Right forelimb (tissue), 1 donor: ENCODE data around the gene ESX1.
"Not testable (repeated sequence)": the region's sequence is repeated elsewhere in the genome, so short reads cannot be mapped to it uniquely, and the experiment has no call there.

ENCODE experiments used
- DNase-seq: peaks from one replicate; pipeline ENCODE4 v3.0.0-alpha.2; 2018

ESX1 gene

DNA sequence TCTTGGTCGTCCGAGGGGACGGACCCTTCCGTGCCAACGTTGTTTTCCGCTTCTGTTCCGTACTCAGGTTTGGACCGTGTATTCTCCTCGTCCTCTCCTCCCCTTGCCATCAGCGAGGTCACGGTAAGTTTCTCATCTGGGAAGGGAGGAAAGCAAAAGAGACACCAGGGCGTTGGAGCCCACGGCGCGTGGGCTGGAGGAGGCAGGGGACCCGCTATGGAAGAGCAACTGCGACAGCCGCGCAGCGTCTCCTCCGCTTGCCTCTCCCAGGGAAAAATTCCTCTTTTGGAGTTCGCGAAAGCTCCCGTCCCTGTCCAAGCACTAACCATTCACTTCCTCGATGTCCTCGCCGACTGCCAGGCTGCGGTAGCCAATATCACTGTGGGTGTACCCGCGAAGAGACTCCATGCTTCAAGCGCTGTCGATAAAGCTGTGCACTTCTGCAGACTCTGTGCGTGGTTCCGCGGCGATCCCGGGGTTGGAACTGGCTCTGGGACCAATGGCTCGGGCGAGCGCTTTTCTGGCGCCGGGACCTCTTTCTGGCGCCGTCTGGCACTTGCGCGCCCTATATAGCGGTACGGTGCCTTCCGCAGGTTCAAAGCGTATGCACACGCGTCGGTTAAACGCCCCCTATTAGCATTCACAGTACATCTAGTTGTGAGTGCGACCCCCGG lies at the start of gene ESX1:
Gene ESX1, minus strand, starts transcription at position 492 of the 674 bp plus-strand sequence. Its CDS starts 84 bp downstream, at position 408.
- DNase-seq = no peak

DNA sequence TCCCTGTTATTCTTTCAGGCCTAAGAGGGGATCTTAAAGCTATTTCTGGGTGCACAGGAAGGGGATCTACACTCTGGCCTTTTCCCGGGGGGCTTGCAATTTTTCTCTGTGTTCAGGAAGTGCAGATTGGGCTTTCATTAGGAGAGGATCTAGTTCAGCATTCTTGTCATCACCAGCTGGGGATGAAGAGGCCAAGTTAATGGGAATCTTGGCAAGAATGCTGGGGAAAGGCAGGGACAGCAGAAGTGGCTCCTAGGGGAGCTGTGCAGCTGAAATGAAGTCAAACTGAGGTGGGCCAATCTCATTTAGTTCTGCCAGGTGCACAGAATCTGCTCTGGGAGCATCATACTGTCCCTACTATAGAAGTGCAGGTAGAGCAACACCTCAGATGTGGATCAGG lies 40.9 kb upstream of the ESX1 start:
- DNase-seq = no peak

DNA sequence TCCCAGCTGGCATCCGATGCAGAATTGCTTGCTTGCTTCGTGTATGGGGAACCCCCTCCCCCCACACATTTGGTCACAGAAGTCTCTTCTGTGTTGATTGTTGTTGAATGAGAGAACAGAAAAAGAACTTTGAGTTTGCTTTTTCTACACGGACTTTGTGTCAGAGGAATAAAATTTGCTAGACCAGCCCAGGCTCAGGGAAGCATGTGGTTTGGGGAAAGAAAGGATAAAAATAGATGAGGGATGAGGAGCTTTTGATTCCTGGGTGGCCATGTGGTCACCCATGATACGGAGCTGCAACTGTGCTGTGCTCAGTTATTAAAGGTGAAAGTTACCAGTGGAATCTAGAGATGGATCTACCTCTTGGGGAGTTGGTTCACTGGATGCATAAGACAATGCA lies 34.2 kb upstream of the ESX1 start:
- no peak for DNase-seq

DNA sequence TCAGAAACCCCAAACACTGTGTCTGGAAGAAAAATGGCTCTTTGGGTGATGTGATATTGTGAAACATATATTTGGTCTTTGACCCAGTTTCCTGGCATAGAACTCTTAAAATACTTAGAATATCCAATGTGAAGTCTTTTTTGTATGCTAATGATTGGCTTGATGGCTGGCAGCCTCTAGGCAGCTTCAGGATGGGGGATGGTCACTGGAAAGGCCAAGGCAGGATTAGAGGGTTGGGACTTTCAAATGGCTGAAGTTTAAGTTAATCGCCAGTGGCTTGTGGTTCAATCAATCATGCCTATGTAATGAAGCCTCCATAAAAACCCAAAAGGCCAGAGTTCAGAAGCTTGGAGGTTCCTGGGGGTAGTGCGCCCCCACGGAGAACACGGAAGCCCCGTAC lies 33.5 kb upstream of the ESX1 start:
- no peak for DNase-seq

DNA sequence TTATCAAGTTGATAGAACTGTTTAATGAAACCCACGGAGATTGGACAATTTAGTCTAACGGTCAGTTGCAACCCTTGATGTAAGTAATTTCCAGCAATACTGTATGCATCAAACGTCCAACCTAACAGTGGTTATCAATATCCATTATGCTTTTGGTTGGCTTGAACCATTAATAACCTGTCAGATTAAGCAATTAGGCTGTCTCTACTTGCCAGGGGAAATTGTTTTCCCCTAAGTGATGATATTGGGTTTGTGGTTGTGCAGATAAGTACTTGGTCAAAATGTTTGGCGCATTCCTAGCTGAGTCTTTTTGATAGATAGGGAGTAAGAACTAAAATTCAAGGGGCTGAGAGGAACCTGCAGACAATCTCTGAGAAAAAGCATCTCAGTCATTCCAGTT lies 30.5 kb upstream of the ESX1 start:
- DNase-seq = no peak

DNA sequence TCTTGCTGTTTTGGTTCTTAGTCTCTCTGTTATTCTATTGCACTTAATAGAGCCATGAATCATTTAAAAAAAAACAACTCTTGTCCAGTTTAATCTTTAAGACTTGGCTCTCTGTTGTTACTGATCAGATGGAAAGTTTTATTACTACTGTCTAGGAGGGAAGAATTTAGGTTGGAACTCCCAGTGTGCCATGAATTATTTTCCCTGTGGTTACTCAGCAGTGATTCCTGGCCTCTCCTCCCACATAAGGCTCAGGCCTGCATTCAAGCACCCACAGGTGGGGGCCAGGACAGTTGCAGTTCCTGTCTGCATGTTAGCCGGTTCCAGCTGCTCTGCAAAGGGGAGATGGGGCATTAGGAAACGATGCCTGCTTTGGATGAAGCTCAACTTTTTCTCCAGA lies 29.8 kb upstream of the ESX1 start:
- no peak for DNase-seq

DNA sequence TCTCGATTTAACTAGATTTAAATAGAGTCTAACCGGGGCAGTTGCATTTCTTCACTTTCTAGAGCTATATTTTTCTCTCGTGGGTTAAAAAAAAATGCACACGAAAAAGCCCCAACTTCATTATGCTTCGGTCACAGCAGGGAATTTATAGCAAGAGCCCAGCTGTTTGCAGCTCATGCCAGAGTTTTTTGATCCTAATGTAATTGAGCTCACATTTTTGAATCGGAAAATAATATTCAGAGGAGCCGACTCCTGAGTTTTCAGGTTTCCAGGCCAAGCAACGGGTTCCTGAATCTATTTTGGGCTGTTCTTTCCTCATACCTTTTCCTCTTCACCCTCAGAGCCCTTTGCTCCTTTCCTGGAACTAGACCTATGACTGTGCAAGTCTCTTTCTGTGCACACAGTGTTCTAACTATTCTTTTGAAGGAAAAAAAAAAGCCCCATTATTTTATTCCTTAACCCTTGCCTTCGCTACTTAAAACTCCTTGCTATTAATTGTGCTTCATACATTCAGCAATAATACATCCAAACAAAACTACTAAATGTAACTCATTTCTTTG lies 27.5 kb upstream of the ESX1 start:
- DNase-seq = no peak

DNA sequence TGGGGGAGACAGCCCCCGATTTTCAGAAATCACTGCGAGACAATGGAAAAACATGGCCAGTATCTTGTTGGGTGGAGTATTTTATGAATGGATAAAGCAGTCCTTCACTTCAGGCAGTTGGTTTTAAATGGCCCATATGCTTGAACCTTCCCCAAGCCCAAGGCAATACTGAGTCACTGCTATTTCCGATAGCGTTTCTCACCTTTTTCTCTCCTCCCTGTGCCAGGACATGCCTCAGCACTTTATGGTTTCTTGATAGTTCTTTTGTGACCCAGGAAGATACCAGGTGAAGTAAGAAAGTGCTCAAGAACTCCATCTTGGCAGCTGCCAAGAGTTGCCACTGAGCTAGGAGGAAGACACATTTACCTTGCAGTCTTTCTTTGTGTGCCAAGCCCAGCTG lies 26.8 kb upstream of the ESX1 start:
- no peak for DNase-seq

DNA sequence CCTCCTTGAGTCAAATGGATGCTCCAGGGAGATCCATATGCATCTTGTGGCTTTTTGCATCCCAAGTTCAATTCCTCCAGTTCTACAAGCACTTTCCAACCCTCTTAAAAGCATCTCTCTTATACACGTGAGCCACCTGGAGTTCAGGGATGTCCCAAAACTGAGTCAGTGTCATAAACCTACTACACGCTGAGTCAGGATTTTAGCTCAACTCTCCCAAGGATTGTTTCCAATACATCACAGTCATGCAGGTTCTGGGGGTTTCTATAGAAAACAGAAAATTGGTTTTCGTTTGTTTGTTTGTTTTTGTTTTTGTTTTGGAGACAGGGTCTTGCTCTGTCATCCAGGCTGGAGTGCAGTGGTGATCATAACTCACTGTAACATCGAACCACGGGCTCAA lies 25.9 kb upstream of the ESX1 start:
- no peak for DNase-seq

DNA sequence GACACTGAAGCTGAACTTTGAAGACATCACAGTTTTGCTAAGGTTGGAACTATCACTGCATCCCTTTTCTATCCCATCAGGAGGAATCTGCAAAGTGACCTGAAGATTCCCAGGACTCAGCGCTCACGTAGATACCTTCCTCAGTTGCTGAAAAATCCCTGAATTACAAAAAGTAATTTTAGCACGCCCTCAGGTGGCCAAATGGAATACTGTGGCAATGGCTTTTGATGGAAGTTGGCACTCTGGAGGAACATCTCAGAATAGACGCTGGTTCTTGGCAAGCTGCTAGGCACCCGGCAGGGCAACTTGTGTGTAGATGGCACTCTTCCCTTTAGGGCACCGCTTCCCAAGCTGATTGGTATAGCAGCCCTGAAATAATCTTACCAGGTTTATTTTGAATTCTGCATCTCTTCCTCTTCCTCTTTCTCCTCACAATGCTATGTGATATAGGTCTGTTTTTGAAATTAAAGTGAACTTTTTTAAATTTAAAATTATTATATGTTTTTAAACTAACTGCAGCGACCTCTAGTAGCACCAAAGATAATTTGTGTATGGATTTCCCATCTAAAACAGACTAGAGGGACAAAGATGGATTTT lies 16.3 kb upstream of the ESX1 start:
- DNase-seq = peak; percentile 59

DNA sequence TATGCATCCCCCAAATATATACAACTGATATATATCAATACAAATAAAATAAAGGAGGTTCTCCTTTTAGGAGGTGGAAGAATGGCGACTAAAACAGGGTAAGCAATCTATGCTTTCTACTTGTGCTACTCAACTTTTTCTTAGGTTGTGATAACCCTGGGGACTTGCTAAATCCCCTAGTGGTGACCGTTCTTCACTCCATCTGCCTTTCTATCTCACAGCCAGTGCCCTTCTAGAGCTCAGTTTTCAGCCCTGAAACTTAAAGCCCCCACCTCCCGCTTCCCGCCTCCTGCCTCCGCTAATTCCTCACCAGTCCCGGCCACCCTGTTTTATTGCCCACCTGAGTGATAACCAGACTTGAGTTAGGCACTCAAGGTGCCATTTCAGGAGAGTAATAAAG lies 15.5 kb upstream of the ESX1 start:
- DNase-seq = no peak

DNA sequence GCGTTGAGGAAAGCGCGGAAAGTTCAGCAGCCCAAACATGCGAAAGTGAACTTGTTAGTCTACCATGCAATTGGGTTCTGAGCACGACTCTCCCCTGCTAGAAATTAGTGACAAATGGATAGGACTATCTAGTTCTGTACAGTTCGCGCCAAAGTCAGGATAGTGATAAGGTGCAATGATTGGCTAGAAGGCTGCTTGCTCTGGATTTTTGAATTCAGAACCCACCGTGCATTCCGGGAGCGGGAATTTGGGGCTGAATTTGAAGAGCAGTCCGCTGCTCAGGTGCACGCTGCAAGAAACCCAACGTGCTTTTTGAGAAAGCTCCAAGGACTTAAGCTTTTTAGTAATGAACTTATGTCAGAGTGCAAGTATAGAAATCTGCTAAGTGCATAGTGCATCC lies 732 bp upstream of the ESX1 start:
- no peak for DNase-seq

DNA sequence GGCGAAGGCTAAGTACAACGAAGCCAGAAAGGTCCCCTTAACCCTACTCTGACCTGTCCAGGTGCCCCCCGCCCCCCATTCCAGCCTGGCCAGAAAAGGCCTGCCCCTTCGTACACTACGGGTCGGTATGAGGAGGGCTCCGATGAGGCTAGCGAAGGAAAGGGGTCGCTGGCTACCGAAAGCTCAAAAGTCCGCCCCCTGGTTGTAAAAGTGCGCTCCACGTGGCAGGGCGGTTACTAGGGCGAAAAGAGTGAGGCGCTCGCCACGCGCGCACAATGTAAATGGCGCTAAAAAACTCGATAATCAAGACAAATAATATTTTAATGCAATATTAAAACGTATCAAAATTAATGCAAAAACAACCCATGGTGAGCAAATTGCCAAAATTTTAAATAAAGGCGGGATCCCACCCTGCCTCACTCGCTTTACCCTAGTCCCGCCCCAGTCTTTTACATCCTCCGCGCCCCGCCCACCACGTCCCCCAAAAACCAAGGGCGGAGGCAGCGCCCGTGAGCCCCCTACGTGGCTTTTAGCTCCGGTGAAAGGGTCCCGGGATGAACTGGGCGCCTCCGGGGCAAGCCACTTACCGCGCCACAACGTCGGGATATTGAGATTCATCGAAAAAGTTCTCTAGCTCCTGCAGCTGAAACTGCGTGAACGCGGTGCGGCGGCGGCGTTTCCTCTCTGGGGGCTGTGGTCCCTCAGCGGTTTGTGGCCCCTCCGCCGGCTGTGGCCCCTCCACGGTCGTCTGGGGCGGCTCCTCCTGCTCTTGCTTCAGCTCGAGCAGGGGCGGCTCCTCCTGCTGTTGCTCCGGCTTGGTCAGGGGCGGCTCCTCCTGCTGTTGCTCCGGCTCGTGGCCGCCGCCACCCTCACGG lies 929 bp downstream of the ESX1 start:
- no peak for DNase-seq

DNA sequence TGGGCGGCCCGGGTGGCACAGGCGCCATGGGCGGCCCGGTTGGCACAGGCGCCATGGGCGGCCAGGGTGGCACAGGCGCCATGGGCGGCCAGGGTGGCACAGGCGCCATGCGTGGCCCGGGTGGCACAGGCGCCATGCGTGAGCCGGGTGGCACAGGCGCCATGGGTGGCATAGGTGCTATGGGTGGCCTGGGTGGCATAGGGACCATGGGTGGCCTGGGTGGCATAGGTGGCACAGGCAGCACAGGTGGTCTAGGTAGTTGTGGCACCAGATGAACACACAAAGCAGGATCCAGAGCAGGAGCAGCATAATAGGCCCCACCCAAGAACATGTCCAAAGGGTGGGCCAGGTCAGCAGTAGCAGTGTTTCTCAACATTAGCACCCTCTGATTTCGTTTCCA lies 4.3 kb downstream of the ESX1 start:
- DNase-seq = no peak

DNA sequence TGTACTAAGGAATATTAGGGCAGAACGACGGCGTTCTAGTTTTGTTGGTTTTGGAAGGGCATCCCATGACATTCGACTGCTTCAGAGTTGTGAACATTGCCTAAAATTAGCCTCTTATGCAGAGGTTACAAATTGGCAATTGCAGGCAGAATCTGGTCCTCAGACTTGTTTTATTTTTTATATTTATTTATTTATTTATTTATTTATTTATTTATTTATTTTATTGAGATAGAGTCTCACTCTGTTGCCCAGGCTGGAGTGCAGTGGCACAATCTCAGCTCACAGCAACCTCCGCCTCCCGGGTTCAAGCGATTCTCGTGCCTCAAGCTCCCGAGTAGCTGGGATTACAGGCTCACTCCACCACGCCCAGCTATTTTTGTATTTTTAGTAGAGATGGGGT lies 24.7 kb downstream of the ESX1 start:
- not testable (repeated sequence) for DNase-seq

DNA sequence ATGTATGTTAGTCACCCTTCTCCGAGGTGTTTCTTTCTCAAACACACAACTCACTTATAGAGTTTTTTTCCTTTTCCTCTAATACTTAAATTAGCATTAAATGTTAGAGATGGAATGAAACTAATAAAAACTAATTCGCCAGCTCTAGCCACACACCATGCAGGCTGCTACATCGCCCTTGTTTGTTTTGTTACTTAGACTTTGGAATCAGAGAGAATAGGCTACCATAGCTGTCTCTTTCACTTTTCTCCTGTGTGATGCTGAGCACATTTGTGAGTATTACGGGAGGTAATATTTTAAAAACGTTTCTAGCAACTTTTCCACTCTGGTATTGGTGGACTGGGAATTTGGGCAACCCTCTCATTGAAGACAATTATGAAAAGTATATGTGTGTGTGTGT lies 43.5 kb downstream of the ESX1 start:
- DNase-seq = no peak

DNA sequence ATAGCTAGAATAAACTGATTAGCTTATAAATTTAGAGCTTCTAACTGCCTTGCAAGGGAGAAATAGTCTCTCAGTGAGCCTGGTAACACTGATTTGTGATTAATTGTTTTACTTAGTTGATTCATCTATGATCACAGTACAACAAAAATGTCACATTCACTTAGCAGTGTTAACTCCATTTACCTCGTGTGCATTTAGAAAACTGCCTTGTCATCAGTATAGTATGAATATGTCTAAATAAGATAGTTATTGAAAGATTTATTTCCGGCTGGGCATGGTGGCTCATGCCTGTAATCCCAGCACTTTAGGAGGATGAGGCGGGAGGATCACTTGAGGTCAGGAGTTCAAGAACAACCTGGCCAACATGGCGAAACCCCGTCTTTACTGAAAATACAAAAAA lies 49.2 kb downstream of the ESX1 start:
- DNase-seq = no peak
